PC-9 (cell line): ENCODE results near the gene MBNL2.

Experiments used
- CTCF ChIP-seq: fragments of 200-600 bp; sonication (generic); conservative IDR thresholded peaks from 2 replicates; pipeline ENCODE4 v1.6.1; 2017; ENCODE audit warnings: mixed run types, antibody characterized with exemption, mild to moderate bottlenecking, moderate library complexity
- EZH2 ChIP-seq: fragments of 200-600 bp; sonication (generic); IDR thresholded peaks from 2 replicates; pipeline ENCODE4 v1.8.0; 2017; ENCODE audit warnings: antibody characterized with exemption, low read depth

- TF ChIP-seq CTCF (no peak), EZH2 (no peak)
These were observed 103.6 kb downstream of the MBNL2 start for GRCh38 chr13:97325738-97326137.
